GM23338 (cell line): ENCODE data around the gene MRGPRG. TPM values are rescaled to one million over a fixed set of nuclear protein-coding genes. Genes with fewer than 3 reads are reported as not detected.

ENCODE experiments used
- ATAC-seq: fragments of 200-7000 bp; cut with Tn5 transposase; 3 replicates; pipeline ENCODE4 v1.9.1; 2020
- DNase-seq: peaks from one replicate; pipeline ENCODE4 v3.0.0-alpha.2; 2015; ENCODE audit warnings: low spot score
- H2AFZ ChIP-seq: fragments of 200-600 bp; sonication (generic); 2 replicates; pipeline ENCODE4 v1.8.0; 2016; ENCODE audit warnings: antibody characterized with exemption, mild to moderate bottlenecking, moderate library complexity
- H3F3A ChIP-seq: fragments of 200-600 bp; sonication (generic); replicated peaks from 2 replicates; pipeline ENCODE4 v1.8.0; 2017; ENCODE audit warnings: antibody characterized with exemption, mixed run types, low read depth
- H3K27ac ChIP-seq: fragments of 200-600 bp; sonication (generic); 2 replicates; pipeline ENCODE4 v1.6.1; 2016; ENCODE audit warnings: low read depth
- H3K27me3 ChIP-seq: fragments of 200-600 bp; sonication (generic); 2 replicates; pipeline ENCODE4 v1.8.0; 2016; ENCODE audit warnings: mild to moderate bottlenecking, mixed run types, moderate library complexity; ENCODE audit not compliant: insufficient read depth
- H3K36me3 ChIP-seq: fragments of 200-600 bp; sonication (generic); 2 replicates; pipeline ENCODE4 v1.8.0; 2016; ENCODE audit warnings: mild to moderate bottlenecking; ENCODE audit not compliant: insufficient read depth
- H3K4me1 ChIP-seq: fragments of 200-600 bp; sonication (generic); 2 replicates; pipeline ENCODE4 v1.8.0; 2016; ENCODE audit warnings: mild to moderate bottlenecking, moderate library complexity; ENCODE audit not compliant: insufficient read depth
- H3K4me2 ChIP-seq: fragments of 200-600 bp; sonication (generic); 2 replicates; pipeline ENCODE4 v1.7.1; 2017; ENCODE audit warnings: mixed run types
- H3K4me3 ChIP-seq: fragments of 200-600 bp; sonication (generic); 2 replicates; pipeline ENCODE4 v1.6.1; 2016; ENCODE audit warnings: mixed run types
- H3K79me2 ChIP-seq: fragments of 200-600 bp; sonication (generic); replicated peaks from 2 replicates; pipeline ENCODE4 v1.8.0; 2017; ENCODE audit warnings: mild to moderate bottlenecking; ENCODE audit not compliant: insufficient read depth
- H3K9me2 ChIP-seq: fragments of 200-600 bp; sonication (generic); 2 replicates; pipeline ENCODE4 v1.8.0; 2017; ENCODE audit not compliant: insufficient read depth
- H4K20me1 ChIP-seq: fragments of 200-600 bp; sonication (generic); replicated peaks from 2 replicates; pipeline ENCODE4 v1.8.0; 2017; ENCODE audit warnings: mild to moderate bottlenecking; ENCODE audit not compliant: insufficient read depth
- H3K27ac Mint-ChIP-seq: 2 replicates; pipeline ENCODE4 v1.8.0; 2020; ENCODE audit warnings: inconsistent platforms, mild to moderate bottlenecking, moderate library complexity, mixed read lengths
- H3K27me3 Mint-ChIP-seq: 3 replicates; pipeline ENCODE4 v1.8.0; 2022; ENCODE audit warnings: low read depth, mild to moderate bottlenecking, moderate library complexity, mixed read lengths, inconsistent platforms; ENCODE audit not compliant: insufficient read depth, poor library complexity
- H3K36me3 Mint-ChIP-seq: 3 replicates; pipeline ENCODE4 v1.8.0; 2021; ENCODE audit warnings: low read depth, mild to moderate bottlenecking, inconsistent platforms, moderate library complexity, mixed read lengths
- H3K4me1 Mint-ChIP-seq: 3 replicates; pipeline ENCODE4 v1.8.0; 2020; ENCODE audit warnings: mild to moderate bottlenecking, inconsistent platforms, mixed read lengths
- H3K4me3 Mint-ChIP-seq: 3 replicates; pipeline ENCODE4 v1.8.0; 2021; ENCODE audit warnings: moderate library complexity, mild to moderate bottlenecking, inconsistent platforms, mixed read lengths
- H3K9me3 Mint-ChIP-seq: 3 replicates; pipeline ENCODE4 v1.8.0; 2020; ENCODE audit warnings: moderate library complexity, mild to moderate bottlenecking, inconsistent platforms, mixed read lengths
- CREB1 ChIP-seq: fragments of 250-450 bp; sonication (Bioruptor Pico); IDR thresholded peaks from 2 replicates; pipeline ENCODE4 v1.5.0; 2020; ENCODE audit warnings: low read depth, mild to moderate bottlenecking, moderate library complexity
- EZH2 ChIP-seq: fragments of 200-600 bp; sonication (generic); IDR thresholded peaks from one replicate; pipeline ENCODE4 v1.8.0; 2017; ENCODE audit warnings: antibody characterized with exemption, mild to moderate bottlenecking, low read depth; ENCODE audit not compliant: unreplicated experiment
- EZH2phosphoT487 ChIP-seq: fragments of 200-600 bp; sonication (generic); IDR thresholded peaks from one replicate; pipeline ENCODE4 v1.8.1; 2018; ENCODE audit warnings: antibody characterized with exemption; ENCODE audit not compliant: unreplicated experiment
- JUNB ChIP-seq: IDR thresholded peaks from one replicate; pipeline ENCODE4 v1.6.1; 2016; ENCODE audit warnings: antibody characterized with exemption; ENCODE audit not compliant: unreplicated experiment
- NANOG ChIP-seq: IDR thresholded peaks from 2 replicates; pipeline ENCODE4 v1.6.1; 2016; ENCODE audit warnings: antibody characterized with exemption, borderline replicate concordance
- POLR2AphosphoS5 ChIP-seq: IDR thresholded peaks from 2 replicates; pipeline ENCODE4 v1.6.1; 2016; ENCODE audit warnings: antibody characterized with exemption, low read depth
- REST ChIP-seq: IDR thresholded peaks from one replicate; pipeline ENCODE4 v1.6.1; 2018; ENCODE audit warnings: antibody characterized with exemption; ENCODE audit not compliant: unreplicated experiment
- STAT1 ChIP-seq: IDR thresholded peaks from one replicate; pipeline ENCODE4 v1.6.1; 2016; ENCODE audit warnings: antibody characterized with exemption; ENCODE audit not compliant: unreplicated experiment
- ZNF114 ChIP-seq: fragments of 250-450 bp; sonication (Bioruptor Pico); IDR thresholded peaks from 2 replicates; pipeline ENCODE4 v1.5.0; 2020; ENCODE audit warnings: mild to moderate bottlenecking, moderate library complexity
- ZNF331 ChIP-seq: fragments of 250-450 bp; sonication (Bioruptor Pico); IDR thresholded peaks from 2 replicates; pipeline ENCODE4 v1.5.0; 2020; ENCODE audit warnings: low read depth, mild to moderate bottlenecking, moderate library complexity
- polyA plus RNA-seq: library from polyadenylated mRNA; unstranded; fragments of >200 nt; fragmentation: Nextera tagmentation; extraction: Ambion mirVana; gene quantifications from 2 replicates; pipeline ENCODE4 v1.2.1, GENCODE V29; 2016
- total RNA-seq: library from RNA; depleted of rRNA; stranded (reverse); fragments of >200 nt; shearing (Covaris generic); gene quantifications from 2 replicates; pipeline ENCODE4 v1.2.3, GENCODE V29; 2014
- TF ChIP-seq, protein P1 (sequence below): IDR thresholded peaks from 2 replicates; pipeline ENCODE4 v1.6.1; 2016; ENCODE audit warnings: antibody characterized with exemption
- TF ChIP-seq, protein P2 (sequence below): fragments of 250-450 bp; sonication (Bioruptor Pico); IDR thresholded peaks from 2 replicates; pipeline ENCODE4 v1.5.0; 2020; ENCODE audit warnings: mild to moderate bottlenecking, moderate library complexity

Gene MRGPRG
- total and polyA plus RNA-seq, 2 experiments from 2014 or later, result not detected

DNA sequence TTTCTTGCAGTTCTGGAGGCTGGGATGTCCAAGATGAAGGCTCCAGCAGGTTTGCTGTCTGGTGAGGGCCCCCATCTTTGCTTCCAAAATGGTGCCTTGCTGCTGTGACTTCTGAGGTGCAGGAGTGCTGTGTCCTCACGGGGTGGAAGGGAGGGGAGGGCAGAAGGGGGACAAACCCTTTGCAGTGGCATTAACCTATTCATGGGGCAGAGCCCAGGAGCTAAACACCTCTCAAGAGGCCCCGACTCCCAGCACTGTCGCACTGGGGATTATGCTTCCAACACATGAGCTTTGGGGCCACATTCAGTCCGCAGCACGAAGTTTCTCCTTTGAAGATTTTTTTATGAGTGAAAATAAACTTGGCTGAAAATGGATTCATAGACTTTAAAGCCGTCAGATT lies 28.0 kb downstream of the MRGPRG start (continued):
- no peak for TF ChIP-seq JUNB
- TF ChIP-seq POLR2AphosphoS5, result no peak
- TF ChIP-seq, protein P1, sequence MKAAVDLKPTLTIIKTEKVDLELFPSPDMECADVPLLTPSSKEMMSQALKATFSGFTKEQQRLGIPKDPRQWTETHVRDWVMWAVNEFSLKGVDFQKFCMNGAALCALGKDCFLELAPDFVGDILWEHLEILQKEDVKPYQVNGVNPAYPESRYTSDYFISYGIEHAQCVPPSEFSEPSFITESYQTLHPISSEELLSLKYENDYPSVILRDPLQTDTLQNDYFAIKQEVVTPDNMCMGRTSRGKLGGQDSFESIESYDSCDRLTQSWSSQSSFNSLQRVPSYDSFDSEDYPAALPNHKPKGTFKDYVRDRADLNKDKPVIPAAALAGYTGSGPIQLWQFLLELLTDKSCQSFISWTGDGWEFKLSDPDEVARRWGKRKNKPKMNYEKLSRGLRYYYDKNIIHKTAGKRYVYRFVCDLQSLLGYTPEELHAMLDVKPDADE, result no peak
- TF ChIP-seq EZH2phosphoT487, result no peak
- TF ChIP-seq, protein P2, sequence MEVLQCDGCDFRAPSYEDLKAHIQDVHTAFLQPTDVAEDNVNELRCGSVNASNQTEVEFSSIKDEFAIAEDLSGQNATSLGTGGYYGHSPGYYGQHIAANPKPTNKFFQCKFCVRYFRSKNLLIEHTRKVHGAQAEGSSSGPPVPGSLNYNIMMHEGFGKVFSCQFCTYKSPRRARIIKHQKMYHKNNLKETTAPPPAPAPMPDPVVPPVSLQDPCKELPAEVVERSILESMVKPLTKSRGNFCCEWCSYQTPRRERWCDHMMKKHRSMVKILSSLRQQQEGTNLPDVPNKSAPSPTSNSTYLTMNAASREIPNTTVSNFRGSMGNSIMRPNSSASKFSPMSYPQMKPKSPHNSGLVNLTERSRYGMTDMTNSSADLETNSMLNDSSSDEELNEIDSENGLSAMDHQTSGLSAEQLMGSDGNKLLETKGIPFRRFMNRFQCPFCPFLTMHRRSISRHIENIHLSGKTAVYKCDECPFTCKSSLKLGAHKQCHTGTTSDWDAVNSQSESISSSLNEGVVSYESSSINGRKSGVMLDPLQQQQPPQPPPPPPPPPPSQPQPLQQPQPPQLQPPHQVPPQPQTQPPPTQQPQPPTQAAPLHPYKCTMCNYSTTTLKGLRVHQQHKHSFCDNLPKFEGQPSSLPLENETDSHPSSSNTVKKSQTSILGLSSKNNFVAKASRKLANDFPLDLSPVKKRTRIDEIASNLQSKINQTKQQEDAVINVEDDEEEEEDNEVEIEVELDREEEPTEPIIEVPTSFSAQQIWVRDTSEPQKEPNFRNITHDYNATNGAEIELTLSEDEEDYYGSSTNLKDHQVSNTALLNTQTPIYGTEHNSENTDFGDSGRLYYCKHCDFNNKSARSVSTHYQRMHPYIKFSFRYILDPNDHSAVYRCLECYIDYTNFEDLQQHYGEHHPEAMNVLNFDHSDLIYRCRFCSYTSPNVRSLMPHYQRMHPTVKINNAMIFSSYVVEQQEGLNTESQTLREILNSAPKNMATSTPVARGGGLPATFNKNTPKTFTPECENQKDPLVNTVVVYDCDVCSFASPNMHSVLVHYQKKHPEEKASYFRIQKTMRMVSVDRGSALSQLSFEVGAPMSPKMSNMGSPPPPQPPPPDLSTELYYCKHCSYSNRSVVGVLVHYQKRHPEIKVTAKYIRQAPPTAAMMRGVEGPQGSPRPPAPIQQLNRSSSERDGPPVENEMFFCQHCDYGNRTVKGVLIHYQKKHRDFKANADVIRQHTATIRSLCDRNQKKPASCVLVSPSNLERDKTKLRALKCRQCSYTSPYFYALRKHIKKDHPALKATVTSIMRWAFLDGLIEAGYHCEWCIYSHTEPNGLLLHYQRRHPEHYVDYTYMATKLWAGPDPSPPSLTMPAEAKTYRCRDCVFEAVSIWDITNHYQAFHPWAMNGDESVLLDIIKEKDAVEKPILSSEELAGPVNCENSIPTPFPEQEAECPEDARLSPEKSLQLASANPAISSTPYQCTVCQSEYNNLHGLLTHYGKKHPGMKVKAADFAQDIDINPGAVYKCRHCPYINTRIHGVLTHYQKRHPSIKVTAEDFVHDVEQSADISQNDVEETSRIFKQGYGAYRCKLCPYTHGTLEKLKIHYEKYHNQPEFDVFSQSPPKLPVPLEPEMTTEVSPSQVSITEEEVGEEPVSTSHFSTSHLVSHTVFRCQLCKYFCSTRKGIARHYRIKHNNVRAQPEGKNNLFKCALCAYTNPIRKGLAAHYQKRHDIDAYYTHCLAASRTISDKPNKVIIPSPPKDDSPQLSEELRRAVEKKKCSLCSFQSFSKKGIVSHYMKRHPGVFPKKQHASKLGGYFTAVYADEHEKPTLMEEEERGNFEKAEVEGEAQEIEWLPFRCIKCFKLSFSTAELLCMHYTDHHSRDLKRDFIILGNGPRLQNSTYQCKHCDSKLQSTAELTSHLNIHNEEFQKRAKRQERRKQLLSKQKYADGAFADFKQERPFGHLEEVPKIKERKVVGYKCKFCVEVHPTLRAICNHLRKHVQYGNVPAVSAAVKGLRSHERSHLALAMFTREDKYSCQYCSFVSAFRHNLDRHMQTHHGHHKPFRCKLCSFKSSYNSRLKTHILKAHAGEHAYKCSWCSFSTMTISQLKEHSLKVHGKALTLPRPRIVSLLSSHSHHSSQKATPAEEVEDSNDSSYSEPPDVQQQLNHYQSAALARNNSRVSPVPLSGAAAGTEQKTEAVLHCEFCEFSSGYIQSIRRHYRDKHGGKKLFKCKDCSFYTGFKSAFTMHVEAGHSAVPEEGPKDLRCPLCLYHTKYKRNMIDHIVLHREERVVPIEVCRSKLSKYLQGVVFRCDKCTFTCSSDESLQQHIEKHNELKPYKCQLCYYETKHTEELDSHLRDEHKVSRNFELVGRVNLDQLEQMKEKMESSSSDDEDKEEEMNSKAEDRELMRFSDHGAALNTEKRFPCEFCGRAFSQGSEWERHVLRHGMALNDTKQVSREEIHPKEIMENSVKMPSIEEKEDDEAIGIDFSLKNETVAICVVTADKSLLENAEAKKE (CRISPR knock-in tag), result no peak
- TF ChIP-seq ZNF331 (CRISPR knock-in tag), result no peak
- no peak for TF ChIP-seq ZNF114 (CRISPR knock-in tag)

- Histone ChIP-seq H3K27ac (no peak overlapping the region), H3K79me2 (no peaks in the 10 kb centered on the region), H3K36me3 (no peaks in the 10 kb centered on the region), H4K20me1 (no peaks in the 10 kb centered on the region), H2AFZ (peak overlapping the region; percentile 63; the same call in 1 of the 2 replicates), H3K9me2 (0 out of 2 replicates have a peak, but pooled peaks cover 3% of the 10 kb centered on the region), H3F3A (0 out of 2 replicates have a peak, but pooled peaks cover 4% of the 10 kb centered on the region), H3K4me1 (peaks cover 22% of the 10 kb centered on the region), H3K4me3 (no peak overlapping the region), H3K4me2 (peak overlapping the region; percentile 42), H3K27me3 (no peaks in the 10 kb centered on the region)
- Mint-ChIP-seq H3K27ac (no peak overlapping the region), H3K36me3 (no peaks in the 10 kb centered on the region; the same call in 1 of the 3 replicates), H3K9me3 (0 out of 3 replicates have a peak, but pooled peaks cover 3% of the 10 kb centered on the region), H3K4me1 (peaks cover 39% of the 10 kb centered on the region), H3K27me3 (peaks cover 17% of the 10 kb centered on the region), H3K4me3 (no peak overlapping the region; the same call in 2 of the 3 replicates)
- DNase-seq (no peak), ATAC-seq (no peak)
- TF ChIP-seq CREB1 (CRISPR knock-in tag), result no peak
- TF ChIP-seq NANOG, result no peak
- no peak for TF ChIP-seq EZH2phosphoT487
- no peak for TF ChIP-seq REST
- no peak for TF ChIP-seq JUNB
- no peak for TF ChIP-seq STAT1
- TF ChIP-seq ZNF114 (CRISPR knock-in tag), result no peak
- TF ChIP-seq, protein P1, result no peak
- no peak for TF ChIP-seq POLR2AphosphoS5
- no peak for TF ChIP-seq EZH2
Measured at GRCh38 chr11:3189886-3190583, 28.6 kb downstream of the MRGPRG start.
